Kidney glomerular epithelial cell (primary cell): ENCODE results near the gene ASCL2.
"Not testable (repeated sequence)": the region's sequence is repeated elsewhere in the genome, so short reads cannot be mapped to it uniquely, and the experiment has no call there.

Experiments
- DNase-seq: peaks from one replicate; lab custom pipeline; 2025; lab: John Stamatoyannopoulos, UW

Gene ASCL2

DNA sequence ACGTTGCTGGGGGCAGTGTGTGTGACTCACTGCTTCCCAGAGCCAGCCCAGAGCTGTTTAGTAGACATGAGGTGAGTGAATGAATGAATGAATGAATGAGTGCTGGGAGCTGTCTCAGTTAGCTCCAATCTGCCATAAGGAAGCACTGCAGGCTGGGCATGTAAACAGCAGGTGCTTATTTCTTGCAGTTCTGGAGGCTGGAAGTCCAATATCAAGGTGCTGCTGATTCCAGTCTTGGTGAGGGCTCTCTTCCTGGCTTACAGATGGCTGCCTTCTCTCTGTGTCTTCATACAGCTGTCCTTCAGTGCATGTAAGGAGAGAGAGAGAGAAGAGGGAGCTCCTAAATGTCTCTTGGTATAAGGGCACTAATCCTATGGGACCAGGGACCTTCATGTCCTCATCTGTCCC, 27.2 kb upstream of the ASCL2 start:
- DNase-seq, result no peak

- DNase-seq, result no peak
Measured at GRCh38 chr11:2296913-2297622, 26.7 kb upstream of the ASCL2 start.

- DNase-seq, result no peak
Measured at GRCh38 chr11:2295971-2296912, 25.9 kb upstream of the ASCL2 start.

- no peak for DNase-seq
Measured at GRCh38 chr11:2294926-2295290, 24.5 kb upstream of the ASCL2 start.

GRCh38 chr11:2293984-2294925, 23.9 kb upstream of the ASCL2 start:
- no peak for DNase-seq

DNA sequence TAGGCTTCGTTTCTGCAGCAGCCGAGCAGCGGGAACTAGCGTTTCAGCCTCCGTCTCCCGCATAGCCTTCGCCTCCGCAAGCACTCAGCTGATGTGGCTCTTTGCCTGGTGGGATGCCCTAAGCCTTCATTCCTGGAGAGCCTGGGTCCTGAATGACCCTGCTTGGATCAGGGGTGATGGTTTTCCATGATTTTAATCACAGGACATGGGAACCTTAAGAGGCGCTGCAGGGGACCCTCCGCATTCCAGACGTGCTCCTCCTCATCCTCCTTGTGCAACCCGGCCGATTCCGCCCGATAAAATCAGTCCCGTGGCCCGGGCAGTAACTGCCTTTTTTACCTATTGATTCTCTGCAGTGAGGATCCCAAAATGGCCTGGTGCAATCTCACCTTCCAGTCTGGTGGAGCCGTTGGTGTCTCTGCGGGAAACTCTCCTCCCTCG, 23.2 kb upstream of the ASCL2 start:
- DNase-seq, result no peak

- no peak for DNase-seq
Measured at GRCh38 chr11:2290351-2290841, 20.0 kb upstream of the ASCL2 start.

DNA sequence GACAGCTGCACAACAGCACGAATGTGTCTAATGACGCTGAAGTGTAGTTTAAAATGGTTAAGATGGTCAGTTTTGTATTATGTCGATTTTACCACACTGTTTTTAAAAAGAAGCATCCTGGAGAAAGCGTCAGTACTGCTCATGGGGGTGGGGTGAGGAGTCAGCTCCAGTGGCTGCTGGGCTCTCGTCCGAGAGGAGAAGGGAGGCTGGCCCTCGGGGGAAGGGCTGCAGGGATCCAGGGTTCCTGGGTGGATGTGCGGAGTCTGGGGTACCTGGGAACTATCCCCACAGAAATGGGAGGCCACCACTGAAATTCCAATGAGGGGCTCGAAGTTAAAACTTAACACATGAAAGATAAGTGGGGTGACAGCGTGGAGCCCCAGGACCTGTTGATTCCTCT, 19.5 kb upstream of the ASCL2 start:
- DNase-seq, result no peak

DNA sequence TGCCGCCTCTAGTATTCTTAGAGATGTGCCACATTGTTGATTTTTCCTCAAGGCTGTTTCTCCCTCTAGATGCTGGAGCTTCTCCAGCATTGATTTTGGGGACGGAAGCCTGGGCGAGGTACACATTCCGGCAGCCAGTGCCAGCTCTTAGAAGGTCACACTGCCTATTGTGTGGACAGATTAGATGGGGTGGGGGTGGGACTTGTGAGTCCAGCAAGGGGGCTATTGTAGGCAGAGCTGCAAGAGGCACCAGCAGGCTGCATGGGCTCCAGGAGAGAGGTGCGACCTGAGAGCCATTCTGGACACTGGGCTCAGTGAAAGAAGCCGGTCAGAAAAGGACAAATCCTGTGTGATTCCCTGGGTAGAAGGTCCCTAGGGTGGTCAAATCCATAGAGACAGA, 19.0 kb upstream of the ASCL2 start:
- no peak for DNase-seq

GRCh38 chr11:2287091-2287490, 16.7 kb upstream of the ASCL2 start:
- DNase-seq, result no peak

- DNase-seq, result not testable (repeated sequence)
Measured at GRCh38 chr11:2286350-2286749, 16.0 kb upstream of the ASCL2 start.

DNA sequence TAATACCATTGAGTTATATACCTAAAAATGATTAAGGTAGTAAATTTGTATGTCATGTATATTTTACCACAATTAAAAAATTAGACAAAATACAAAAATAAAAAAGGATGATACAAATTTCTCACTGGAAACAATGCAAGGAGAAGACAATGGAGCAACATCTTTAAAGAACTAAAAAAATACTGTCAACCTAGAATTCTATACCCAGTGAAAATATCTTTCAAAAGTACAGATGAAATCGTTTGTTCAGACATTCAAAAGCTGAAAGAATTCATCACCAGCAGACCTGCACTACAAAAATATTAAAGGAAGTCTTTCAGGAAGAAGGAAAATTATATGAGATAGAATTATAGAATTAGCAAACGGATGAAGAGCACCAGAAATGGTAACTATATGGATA, 9.8 kb upstream of the ASCL2 start:
- DNase-seq, result no peak

GRCh38 chr11:2277933-2278523, 7.6 kb upstream of the ASCL2 start:
- no peak for DNase-seq

DNA sequence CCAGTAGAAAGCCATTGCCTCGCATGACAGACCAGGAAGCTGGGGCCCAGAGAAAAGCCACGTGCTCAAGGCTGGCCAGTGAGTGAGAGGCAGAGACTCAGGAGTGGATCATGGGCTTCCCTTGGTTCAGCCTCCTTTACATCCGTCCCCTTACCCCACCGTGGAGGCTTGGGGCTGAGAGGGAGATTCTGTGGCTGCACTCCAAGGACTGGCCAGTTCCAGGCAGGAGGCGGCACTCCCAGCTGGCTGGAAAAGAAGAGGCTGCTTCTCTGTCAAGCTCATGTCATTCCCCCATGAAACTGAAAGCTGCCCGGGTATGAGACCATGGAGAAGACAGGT, 6.6 kb upstream of the ASCL2 start:
- DNase-seq, result no peak

DNA sequence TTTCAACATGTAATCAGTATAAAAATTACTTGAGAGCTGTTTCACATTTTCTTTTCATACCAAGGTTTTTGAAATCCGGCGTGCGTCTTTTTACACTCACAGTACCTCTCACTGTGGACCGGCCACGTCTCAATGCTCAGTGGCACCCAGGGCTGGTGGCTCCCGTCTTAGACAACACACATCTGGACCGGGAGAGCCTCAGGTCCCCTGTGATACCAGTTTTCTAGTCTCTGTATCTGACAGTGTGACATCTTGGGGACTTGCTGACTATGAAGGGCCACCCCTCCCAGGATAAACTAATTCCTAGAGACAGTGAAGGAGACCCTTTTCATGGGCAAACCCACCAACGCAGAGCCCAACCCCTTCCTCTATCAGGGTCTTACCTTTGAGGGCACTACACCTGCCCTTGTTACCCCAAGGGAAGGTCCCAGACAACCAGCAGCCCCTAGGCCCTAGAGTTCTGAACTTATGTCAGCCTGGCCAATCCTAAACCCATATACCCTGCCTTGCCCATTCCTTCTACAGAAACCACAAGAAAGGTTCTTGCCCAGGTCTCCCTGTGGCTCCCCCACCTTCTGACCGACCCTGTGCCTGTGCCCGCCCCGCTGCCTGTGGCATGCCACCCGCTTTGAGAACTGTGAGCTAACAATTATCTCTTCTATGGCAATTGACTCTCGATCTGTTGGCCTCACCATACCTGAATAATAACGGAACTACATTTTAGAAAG, 6.1 kb upstream of the ASCL2 start:
- no peak for DNase-seq

GRCh38 chr11:2275334-2276279, 5.2 kb upstream of the ASCL2 start:
- no peak for DNase-seq

DNA sequence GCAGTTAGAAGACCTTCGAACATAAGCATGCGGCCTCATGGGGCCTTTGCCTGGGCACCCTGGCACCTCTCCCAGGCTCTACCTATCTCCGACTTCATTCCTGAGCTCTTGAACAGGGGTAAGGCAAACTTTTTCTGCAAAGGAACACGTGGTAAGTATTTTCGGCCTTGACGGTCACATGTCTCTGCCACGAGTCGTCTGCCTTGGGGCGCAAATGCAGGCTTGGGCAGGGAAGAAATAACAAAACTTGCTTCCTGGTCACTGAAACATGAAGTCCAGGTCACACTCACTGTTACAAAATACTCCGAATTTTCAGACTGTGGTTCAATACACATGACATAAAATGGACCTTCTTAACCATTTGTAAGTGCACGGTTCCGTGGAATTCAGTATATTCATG, 3.4 kb upstream of the ASCL2 start:
- DNase-seq, result no peak

DNA sequence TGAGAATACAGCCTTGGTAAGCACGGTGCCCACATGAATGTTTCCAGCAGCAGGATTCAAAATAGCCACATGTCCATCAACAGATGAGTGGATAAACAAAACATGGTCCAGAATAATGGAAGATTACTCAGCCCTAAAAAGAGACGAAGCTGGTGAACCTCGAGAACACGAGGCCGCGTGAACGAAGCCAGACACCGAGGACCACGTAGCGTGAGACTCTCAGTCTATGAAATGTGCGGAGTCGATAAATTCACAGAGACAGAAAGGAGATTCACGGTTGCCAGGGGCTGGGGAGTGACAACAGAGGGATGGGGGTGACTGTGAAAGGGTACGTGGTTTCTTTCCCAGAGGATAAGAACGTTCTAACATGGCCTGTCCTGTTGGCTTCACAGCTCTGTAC, 2.9 kb upstream of the ASCL2 start:
- DNase-seq, result no peak

- no peak for DNase-seq
Measured at GRCh38 chr11:2272946-2273280, 2.5 kb upstream of the ASCL2 start.
